Endometrial microvascular endothelial cells (primary cell): ENCODE measurements around the gene ST6GALNAC3. TPM values are rescaled to one million over a fixed set of nuclear protein-coding genes. Genes with fewer than 3 reads are reported as not detected.
"Not testable (repeated sequence)": the region's sequence is repeated elsewhere in the genome, so short reads cannot be mapped to it uniquely, and the experiment has no call there.

Source experiments
- in situ Hi-C: cut with HindIII; loops from 2 replicates; pipeline ENCODE4 v1.10.0; 2017; ENCODE audit warnings: low sequenced_read_pairs, low pct_unique_long_range_greater_than_20kb; ENCODE audit errors: inconsistent ontology term
- total RNA-seq: library from RNA; depleted of rRNA; stranded (reverse); fragments of >200 nt; gene quantifications from one replicate; pipeline ENCODE4 v1.2.3, GENCODE V29; 2015; ENCODE audit errors: inconsistent ontology term

The ST6GALNAC3 gene
- total RNA-seq: 29.7 TPM

- in situ Hi-C loops: no loop called here
Observed at GRCh38 chr1:76074321-76075187, at the start of gene ST6GALNAC3. TSS of gene ST6GALNAC3 (plus strand) at chr1:76074746.

DNA sequence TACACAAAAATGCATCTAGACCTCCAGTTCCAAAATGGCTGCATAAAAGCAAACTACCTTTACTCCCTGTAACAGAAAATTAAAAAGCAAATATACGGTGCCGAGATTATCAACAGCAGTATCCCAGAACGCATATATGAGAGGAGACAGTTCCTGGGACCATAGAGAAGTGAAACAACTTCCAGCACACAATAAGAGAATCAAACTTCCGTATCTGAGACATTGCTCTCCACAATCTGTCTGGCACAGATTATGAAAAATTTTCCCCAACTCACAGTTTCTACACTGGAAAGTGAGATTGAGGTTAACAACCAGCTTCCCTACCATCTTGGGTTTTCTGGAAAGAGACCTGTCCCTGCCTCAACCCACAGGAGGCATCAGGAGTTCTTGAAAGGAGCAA is 47.2 kb upstream of the ST6GALNAC3 start:
- in situ Hi-C loops: no loop called here

- in situ Hi-C loops: no loop called here
Observed at GRCh38 chr1:76029331-76029730, 45.2 kb upstream of the ST6GALNAC3 start.

DNA sequence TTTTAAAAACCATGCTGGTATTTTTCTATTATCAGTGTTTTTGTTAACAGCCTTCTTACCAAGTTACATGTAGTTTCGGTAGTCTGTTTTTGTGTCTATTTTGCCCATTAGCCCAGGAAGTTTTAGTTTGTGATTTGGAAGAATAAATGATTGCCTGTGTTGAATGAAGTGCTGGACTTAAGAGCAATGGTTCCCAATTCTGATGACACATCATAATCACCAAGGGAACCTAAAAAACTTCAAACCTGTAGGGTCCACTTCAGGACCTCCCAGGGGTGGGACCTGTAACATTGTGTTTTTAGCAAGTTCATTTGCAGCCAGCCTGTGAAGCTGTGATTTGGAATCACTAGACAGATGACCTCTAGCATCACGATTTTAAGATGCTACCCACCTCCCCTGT is 43.0 kb upstream of the ST6GALNAC3 start:
- in situ Hi-C loops: no loop called here

- in situ Hi-C loops: no loop called here
Observed at GRCh38 chr1:76033800-76034475, 40.6 kb upstream of the ST6GALNAC3 start.

DNA sequence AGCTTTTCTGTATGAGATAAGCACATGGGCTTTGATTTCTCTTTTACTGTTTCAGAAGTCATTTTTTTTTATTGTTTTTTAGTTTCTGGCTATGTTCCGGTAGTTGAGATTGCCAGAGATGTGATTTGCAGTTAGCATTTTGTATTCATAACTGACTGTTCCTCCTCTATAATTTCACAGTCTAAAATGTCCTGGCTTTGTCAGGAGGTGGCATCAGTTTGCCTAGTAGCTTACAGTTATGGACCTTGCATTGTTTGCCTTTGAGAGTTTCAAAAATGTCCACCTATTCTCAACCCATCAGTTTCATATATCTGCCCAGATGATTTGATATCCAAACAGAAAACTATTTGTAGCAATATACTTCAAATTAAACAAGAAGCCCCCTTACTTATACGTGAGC is 39.5 kb upstream of the ST6GALNAC3 start:
- in situ Hi-C loops: no loop called here

GRCh38 chr1:76037324-76037723 is 37.2 kb upstream of the ST6GALNAC3 start:
- in situ Hi-C loops: no loop called here

DNA sequence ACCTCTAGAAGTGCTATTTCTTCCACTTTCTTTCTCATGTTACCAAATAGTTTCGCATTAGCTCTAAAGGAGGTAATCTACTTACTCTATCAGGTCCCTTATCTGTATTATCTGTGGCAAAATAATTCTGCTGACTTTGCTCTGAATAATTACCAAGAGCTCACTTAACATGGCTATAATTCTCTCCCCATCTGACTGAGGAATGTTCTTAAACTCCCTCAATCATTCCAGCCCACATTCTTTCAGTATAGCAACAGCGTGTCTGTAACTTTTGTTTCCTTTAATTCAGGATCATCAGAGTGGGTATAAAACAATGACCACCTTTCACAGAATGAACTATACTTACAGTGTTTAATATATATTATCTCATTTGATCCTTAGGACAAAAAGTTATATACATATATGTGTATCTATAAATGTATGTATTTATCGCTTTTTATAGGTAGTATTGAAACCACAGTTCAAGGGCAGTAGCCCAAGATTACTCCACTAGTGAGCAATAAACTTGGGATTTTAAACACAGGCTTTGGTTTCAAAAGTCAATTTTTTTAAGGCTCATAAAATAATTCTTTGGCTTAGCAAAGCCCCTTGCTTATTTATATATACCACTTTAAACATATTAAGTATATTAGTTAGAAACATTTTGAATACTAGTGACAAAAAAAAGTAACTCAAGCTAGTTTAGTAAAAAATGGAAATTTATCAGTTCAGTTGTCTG is 36.1 kb upstream of the ST6GALNAC3 start:
- in situ Hi-C loops: no loop called here

DNA sequence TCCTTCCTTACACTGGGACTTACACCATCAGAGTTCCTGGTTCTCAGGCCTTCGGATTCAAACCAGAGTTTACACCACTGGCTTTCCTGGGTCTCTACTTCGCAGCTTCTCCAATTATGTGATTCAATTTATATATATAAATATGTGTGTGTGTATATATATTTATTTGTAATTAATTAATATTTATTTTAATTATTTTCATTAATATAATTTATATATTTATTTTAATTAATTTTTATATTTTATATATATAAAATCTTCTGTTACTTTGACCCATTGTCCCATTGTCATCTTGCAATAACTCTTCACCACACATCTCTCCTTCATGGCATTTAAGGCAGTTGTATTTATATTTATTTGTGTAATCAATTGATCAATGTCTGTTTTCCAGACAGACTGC is 28.4 kb upstream of the ST6GALNAC3 start:
- in situ Hi-C loops: no loop called here

DNA sequence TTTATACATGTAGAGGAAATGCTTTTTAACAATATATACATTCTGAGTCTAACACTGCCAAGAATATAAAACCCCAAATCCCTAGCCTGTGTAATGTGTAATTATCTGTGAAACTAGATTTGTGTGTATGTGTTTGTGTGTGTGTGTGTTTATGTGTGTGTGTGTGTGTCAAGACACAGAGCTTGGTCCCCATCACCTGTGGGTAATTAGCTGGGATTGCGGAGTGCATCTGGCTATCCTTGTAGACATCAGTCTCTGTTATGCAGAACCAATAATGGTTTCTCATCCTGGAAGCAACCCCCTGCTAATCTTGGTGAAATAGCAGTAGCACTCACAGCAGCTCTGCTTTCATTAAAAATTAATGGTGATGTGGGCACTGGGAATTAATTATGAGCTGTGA is 26.3 kb upstream of the ST6GALNAC3 start:
- in situ Hi-C loops: no loop called here

DNA sequence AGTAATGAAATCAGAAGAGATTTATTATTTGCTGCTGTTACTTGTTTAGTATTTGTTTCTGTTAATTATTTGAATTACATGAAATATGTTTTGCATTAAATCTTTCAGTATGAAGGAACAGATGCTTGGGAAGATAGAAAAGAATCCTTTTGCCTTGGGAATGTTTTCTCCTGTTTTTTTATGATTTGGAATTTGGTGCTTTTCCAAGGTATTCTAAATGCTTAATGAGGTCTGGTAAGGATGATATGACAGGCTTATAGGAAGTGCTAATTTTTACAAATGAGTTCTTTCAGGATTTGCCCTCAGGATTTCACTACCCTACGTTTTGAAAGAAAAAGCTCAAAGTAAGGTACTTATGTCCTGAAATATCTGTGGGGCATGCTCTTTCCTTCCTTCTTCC is 25.6 kb upstream of the ST6GALNAC3 start:
- in situ Hi-C loops: no loop called here

- in situ Hi-C loops: no loop called here
Observed at GRCh38 chr1:76049498-76049897, 25.0 kb upstream of the ST6GALNAC3 start.

DNA sequence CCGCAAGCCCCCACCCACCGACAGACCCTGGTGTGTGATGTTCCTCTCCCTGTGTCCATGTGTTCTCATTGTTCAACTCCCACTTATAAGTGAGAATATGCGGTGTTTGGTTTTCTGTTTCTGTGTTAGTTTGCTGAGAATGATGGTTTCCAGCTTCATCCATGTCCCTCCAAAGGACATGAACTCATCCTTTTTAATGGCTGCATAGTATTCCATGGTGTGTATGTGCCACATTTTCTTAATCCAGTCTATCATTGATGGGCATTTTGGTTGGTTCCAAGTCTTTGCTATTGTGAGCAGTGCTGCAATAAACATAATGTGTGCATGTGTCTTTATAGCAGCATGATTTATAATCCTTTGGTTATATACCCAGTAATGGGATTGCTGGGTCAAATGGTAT is 24.5 kb upstream of the ST6GALNAC3 start:
- in situ Hi-C loops: not testable (repeated sequence)

- in situ Hi-C loops: no loop called here
Observed at GRCh38 chr1:76053021-76053420, 21.5 kb upstream of the ST6GALNAC3 start.

GRCh38 chr1:76054359-76054758 is 20.2 kb upstream of the ST6GALNAC3 start:
- in situ Hi-C loops: no loop called here

GRCh38 chr1:76055987-76056386 is 18.6 kb upstream of the ST6GALNAC3 start:
- in situ Hi-C loops: no loop called here

DNA sequence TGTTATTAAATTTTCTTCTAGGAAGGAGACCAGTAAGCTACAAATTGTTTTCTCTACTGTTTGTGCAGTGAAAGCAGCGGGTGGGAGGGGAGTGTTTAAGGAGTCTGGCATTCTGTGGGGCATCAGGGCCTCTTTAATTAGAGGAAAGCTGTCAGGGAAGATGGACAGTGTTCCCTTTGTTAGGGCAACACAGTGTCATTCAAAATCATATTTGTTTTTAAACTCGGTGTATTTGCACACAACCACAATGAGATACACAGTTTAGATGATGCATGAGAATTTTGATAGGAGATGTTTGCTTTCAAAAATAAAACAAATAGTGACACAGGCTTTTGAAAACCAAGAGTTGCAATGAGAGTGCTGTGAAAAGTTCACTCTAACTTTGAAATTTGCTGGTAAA is 15.1 kb upstream of the ST6GALNAC3 start:
- in situ Hi-C loops: no loop called here

GRCh38 chr1:76065270-76065669 is 9.3 kb upstream of the ST6GALNAC3 start:
- in situ Hi-C loops: no loop called here

GRCh38 chr1:76066394-76066793 is 8.2 kb upstream of the ST6GALNAC3 start:
- in situ Hi-C loops: no loop called here

DNA sequence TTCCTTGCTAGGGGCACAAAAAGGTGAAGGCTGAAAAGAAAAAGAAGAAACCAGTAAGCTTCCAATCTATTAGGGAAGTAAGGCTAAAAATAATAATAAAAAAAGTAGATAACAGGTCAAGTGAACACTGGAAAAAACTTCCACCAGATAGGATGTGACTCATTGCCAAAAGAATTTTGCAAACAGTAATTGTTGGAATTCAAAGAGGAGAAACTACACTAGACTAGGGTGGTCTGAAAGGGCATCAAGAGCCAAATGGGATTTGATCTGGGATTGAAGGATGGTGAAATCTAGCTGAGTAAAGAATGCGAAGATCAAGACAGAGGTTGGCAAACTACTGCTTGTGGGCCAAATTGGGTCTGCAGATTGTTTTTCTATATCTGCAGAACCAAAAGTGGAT is 6.0 kb upstream of the ST6GALNAC3 start:
- in situ Hi-C loops: no loop called here
